Measurements from ENCODE around the gene CD151.

The CD151 gene

DNA sequence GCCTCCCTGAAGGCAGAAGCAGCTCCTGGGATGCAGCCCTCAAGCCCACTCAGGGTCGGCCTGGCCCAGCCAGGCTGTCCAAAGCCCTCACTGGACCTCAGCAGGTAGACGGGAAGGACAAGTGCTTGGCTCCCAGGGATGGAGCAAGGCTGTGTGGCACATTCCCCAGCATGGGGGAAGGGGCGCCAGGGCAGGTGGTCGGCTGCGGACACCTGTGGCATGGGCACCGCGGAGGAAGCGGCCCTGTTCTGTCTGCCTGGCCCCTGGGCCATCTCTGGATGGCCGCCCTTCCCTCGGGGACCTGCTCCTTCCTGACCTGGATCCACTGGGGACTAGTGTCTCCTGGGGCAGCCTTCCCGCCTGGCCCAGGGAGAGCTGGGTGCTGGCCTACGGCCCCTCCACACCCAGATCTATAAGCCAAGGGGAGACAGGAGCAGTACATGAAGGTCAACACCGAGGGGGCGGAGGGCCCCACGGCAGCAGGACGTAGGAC lies 51.9 kb downstream of the CD151 start:
- TF ChIP-seq, protein P1, sequence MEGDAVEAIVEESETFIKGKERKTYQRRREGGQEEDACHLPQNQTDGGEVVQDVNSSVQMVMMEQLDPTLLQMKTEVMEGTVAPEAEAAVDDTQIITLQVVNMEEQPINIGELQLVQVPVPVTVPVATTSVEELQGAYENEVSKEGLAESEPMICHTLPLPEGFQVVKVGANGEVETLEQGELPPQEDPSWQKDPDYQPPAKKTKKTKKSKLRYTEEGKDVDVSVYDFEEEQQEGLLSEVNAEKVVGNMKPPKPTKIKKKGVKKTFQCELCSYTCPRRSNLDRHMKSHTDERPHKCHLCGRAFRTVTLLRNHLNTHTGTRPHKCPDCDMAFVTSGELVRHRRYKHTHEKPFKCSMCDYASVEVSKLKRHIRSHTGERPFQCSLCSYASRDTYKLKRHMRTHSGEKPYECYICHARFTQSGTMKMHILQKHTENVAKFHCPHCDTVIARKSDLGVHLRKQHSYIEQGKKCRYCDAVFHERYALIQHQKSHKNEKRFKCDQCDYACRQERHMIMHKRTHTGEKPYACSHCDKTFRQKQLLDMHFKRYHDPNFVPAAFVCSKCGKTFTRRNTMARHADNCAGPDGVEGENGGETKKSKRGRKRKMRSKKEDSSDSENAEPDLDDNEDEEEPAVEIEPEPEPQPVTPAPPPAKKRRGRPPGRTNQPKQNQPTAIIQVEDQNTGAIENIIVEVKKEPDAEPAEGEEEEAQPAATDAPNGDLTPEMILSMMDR (IDR thresholded peaks at IDR 0.05; ENCODE audit: low read depth, low read length), result no peak
- no peak overlapping the region for H3K4me3 ChIP-seq (ENCODE audit: low read depth, low read length)
- in situ Hi-C loops (cut with HindIII; ENCODE audit: low sequenced_read_pairs), result no loop called here
- no peak for DNase-seq (ENCODE audit: low read depth, low spot score)

DNA sequence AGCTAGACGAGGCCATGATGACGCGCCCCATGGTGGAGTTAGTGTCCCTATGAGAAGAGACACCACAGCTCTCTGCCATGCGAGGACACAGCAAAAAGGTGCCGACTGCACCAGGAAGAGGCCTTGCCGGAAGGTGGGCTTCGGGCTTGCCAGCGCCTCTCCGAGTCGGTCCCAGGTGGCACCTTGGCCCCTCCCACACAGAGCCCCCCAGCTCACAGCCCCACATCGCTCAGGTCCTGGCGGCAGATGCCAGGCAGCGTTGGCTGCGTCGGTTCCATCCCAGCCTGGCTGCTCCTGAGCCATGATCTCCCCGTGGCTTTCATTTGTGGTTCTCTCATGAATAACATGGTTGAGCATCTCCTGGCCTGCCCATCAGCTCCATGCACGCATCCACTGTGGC lies 53.8 kb downstream of the CD151 start:
- DNase-seq (ENCODE audit: low read depth, low spot score), result no peak
- H3K4me3 ChIP-seq (ENCODE audit: low read depth, low read length), result no peak overlapping the region
- in situ Hi-C loops (cut with HindIII; ENCODE audit: low sequenced_read_pairs), result no loop called here
- TF ChIP-seq, protein P1 (IDR thresholded peaks at IDR 0.05; ENCODE audit: low read depth, low read length), result no peak

DNA sequence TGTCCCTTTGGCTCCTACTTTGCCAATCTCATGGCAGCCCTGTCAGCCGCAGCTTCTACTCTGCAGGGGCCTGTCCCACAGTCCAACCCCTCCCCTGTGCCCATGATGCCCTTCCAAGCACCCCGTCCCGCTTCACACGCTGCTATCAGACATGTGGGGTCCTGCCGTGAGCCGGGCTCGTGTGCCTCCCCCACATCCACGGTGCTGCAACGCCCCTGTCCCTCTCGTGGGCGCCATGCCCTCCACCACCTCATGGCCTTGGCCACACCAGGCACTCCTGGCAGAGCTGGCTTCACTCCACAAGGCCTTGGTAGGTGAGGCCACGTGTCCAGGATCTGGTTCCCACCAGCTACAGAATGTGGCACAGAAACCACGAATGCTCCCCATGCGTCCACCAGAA lies 54.8 kb downstream of the CD151 start:
- in situ Hi-C loops (cut with HindIII; ENCODE audit: low sequenced_read_pairs), result no loop called here
- no peak overlapping the region for H3K4me3 ChIP-seq (ENCODE audit: low read depth, low read length)
- DNase-seq (ENCODE audit: low read depth, low spot score), result no peak
- TF ChIP-seq, protein P1 (IDR thresholded peaks at IDR 0.05; ENCODE audit: low read depth, low read length), result no peak

Measured in astrocyte of the spinal cord (primary cell).